Measurements from ENCODE around the gene AFDN.

GRCh38 chr6:167828325-167828956 is 1.7 kb downstream of the AFDN start:
- TF ChIP-seq POLR2A (IDR thresholded peaks at IDR 0.05), result no peak
- TF ChIP-seq, protein P1, sequence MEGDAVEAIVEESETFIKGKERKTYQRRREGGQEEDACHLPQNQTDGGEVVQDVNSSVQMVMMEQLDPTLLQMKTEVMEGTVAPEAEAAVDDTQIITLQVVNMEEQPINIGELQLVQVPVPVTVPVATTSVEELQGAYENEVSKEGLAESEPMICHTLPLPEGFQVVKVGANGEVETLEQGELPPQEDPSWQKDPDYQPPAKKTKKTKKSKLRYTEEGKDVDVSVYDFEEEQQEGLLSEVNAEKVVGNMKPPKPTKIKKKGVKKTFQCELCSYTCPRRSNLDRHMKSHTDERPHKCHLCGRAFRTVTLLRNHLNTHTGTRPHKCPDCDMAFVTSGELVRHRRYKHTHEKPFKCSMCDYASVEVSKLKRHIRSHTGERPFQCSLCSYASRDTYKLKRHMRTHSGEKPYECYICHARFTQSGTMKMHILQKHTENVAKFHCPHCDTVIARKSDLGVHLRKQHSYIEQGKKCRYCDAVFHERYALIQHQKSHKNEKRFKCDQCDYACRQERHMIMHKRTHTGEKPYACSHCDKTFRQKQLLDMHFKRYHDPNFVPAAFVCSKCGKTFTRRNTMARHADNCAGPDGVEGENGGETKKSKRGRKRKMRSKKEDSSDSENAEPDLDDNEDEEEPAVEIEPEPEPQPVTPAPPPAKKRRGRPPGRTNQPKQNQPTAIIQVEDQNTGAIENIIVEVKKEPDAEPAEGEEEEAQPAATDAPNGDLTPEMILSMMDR (IDR thresholded peaks at IDR 0.05), result no peak

Data from upper lobe of left lung (tissue), 4 donors.